NCI-H1930 (cell line): ENCODE measurements around the gene UBE3D.
"Not testable (repeated sequence)": the region's sequence is repeated elsewhere in the genome, so short reads cannot be mapped to it uniquely, and the experiment has no call there.

ENCODE experiments used
- DNase-seq, 2 experiments: peaks; one replicate each; lab custom pipeline; 2025; lab: John Stamatoyannopoulos, UW

Gene UBE3D

DNA sequence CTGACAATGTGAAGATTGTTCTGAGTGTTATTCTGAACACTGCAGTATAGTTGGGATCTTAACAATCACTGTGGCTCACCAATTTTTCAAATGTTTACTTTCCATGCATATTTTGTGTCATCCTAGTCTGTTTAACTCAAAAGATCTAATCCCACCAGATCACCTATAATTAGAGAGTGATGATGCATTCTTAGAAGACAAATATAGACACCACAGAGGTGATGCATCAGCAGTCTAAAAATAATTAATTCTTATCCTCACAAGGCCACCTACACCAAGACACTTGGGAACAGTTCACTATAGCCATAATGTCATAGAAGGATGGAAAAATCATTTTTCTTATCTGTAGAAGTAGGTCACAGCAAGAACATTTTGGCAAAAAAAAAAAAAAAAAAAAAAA lies 154.8 kb downstream of the UBE3D start:
- DNase-seq = no peak

- DNase-seq = no peak
These were observed 155.2 kb downstream of the UBE3D start for GRCh38 chr6:82910395-82910794.

DNA sequence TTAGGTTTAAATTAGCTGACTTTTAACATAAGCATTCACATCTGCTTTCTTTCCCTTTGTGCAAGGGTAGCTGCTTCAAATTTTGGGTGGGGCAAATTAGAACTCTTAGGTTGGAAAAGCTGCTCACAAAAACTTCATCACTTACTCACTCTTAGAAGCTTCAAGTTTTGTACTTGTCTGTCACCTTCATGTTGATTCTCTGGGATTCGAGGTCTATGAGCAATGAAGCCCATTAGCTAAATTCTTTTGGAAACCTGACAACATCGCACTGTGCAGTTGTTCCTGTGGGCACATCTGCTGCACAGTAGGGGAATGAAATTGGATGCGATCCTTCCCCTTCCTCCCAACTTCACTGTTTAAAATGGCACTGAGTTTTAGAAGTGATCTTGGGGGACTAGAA lies 156.1 kb downstream of the UBE3D start:
- no peak for DNase-seq

DNA sequence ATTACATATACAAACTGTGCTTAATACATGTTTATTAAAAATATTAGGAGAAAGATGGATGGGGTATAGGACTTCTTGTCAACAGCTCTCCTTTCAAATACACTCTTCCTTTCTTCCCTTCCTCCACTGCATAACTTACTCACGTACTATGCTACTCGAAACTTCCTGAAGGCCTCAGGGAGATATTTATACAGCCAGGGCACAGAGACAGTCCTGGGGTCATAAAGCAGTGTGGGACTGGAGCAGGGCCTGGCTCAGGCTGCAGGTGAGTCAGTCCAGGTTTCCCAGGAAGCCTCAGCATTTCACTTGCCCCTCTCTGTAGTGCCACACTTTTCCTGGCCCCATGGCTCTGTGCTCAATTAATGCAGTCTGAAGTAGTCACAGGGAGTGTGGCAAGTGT lies 157.0 kb downstream of the UBE3D start:
- DNase-seq = no peak

DNA sequence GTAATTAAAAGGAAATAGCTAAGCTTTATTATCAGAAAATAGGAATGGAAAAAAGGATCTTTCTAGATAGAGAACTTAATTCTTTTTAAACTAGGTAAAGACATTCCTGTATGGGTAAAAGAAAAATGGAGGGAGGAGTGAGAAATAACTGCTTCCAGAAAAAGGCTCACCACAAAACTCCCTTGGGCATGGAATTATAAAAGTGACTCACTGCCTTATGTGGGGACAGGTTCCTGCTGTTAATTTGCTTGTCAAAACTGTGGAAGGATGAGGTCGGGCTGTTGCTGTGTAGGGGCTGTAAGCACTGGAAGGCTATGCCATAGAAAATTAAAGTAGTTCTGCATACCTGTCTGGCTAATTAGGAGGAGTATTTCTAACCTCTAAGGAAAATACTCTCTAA lies 158.7 kb downstream of the UBE3D start:
- DNase-seq = no peak

DNA sequence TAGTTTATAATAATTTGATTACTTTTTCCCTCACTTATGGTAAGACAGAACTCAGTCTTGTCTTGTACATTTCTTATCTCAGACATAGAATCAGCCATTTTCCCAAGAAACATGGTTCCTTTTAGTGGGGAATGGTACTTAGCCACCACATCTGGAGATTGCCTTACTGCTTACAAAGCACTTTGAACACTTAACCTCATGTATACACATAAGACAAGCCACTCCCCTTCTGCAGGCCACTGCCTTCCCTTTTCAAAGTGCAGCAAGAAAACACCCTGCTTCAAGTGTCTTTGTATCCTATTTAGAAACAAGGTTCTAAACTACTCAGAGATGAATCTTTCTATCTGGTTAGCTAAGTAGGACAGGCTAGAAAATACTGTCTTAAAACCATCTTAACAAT lies 159.2 kb downstream of the UBE3D start:
- DNase-seq = no peak

- DNase-seq = no peak
These were observed 160.8 kb downstream of the UBE3D start for GRCh38 chr6:82904860-82905259.

- DNase-seq = no peak
These were observed 161.4 kb downstream of the UBE3D start for GRCh38 chr6:82904257-82904656.

GRCh38 chr6:82902290-82902689 lies 163.4 kb downstream of the UBE3D start:
- DNase-seq = no peak

GRCh38 chr6:82894653-82895259 lies 170.9 kb downstream of the UBE3D start:
- DNase-seq = no peak

GRCh38 chr6:82893889-82894652 lies 171.6 kb downstream of the UBE3D start:
- no peak for DNase-seq

GRCh38 chr6:82891503-82891902 lies 174.1 kb downstream of the UBE3D start:
- not testable (repeated sequence) for DNase-seq

DNA sequence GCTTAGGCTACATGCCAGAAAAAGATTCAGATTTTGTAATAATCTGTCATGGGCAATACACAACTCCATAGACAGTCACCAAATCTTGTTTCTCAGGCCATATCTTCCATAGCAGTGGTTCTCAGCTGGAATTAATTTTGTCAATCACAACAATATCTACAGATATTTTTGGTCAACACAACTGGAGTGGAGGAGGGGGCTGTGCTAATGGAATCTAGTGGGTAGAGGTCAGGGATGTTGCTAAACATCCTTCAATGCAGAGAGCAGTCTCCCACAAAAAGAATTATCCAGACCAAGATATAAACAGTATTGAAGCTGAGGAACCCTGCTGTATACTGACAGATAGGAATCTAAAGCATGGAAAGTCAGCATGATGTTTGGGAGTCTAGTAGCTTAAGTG lies 174.6 kb downstream of the UBE3D start:
- DNase-seq = no peak

DNA sequence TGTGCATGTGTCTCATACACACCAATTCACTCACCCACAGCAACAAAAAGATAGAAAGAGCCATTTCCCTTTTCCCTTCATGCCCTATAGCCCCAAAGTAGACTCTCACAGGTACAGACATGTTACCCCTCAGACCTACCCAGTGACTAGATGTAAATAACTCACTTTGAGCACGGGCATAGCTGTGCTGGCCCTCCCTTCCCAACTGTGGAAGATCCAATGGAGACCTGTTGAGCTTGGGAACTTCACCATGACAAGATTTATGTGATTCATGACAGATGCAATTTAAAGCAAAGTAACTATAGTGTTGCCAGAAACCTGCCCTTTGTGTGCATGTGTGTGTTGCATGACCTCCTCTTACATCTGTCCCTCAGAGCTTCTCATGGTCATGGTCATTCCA lies 175.4 kb downstream of the UBE3D start:
- DNase-seq = no peak

- DNase-seq = no peak
These were observed 176.5 kb downstream of the UBE3D start for GRCh38 chr6:82889143-82889542.

DNA sequence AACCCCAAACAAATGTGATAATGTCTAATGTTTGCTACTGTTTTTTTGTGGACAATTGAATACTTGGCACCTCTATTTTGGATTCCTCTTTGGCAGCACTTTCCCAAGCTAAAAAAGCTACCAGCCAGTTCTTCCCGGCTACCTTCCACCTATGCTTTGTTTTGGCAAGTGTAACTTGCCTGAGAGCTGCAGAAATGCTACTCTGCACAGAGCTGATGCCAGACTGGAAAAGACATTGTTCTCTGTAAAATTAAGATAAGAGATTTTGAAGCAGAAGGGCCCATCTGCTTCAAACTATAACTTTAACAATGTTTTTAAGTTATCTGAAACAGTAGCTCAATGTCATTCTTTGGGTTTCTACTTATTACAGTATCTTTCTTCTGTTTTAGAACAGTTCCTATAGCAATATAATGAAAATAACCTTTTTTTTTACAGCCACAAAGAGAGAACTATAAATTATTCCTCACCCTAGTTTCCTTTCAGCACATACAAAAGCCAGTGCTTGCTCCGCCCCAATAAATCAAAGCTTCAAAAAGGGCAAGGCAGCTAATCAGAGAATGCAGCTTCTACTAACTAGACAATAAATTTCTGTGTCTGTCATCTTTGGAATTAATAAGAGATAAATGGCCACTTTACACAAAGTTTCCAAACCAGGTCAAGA lies 183.1 kb downstream of the UBE3D start:
- no peak for DNase-seq

- no peak for DNase-seq
These were observed 184.1 kb downstream of the UBE3D start for GRCh38 chr6:82881519-82881918.

GRCh38 chr6:82878812-82879211 lies 186.8 kb downstream of the UBE3D start:
- DNase-seq = no peak

DNA sequence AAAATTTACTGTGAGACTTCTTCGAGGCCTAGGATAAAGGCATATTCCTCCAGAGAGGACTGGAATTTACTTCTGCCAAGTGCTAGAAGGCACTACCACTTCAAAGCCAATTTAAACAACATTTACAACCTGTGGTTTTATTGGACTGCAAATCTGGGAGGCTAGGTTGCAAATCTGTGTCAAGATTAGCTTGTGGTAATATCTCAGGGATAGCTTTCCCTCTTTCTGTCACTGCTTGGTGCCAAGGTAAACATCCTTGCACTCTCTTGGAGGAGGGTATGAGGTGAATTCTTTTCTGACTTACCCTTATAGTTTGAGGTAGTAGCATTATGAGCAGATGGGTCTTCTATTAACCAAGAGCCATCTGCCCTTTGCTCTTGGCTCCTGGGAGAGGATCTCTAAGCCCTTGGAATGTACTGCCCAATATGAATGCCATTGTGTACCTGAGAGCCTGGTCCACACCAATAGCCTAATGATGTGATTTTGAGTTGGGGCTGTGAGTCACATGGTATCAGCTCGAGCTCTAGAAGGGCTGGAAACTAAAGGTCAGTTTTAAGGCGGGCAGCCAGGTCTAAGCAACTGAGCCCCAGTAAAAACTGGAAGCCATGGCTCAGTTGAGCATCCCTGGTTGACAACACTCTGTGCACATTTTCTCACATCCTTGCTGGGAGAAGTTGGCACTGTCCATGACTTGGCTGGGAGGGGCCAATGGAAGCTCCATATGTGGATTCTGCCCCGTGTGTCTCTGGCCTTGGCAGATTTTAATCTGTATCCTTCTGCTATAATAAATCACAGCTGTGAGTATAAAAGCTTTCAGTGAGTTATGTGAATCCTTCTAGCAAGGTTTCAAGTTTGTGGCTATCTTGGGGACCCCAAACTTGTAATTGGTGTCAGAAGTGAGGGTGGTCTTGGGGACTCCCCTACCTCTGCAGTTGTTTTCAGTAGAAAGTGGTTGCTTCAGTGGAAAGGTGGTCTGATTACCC lies 188.1 kb downstream of the UBE3D start:
- DNase-seq = no peak

GRCh38 chr6:82875573-82876185 lies 190.0 kb downstream of the UBE3D start:
- no peak for DNase-seq

DNA sequence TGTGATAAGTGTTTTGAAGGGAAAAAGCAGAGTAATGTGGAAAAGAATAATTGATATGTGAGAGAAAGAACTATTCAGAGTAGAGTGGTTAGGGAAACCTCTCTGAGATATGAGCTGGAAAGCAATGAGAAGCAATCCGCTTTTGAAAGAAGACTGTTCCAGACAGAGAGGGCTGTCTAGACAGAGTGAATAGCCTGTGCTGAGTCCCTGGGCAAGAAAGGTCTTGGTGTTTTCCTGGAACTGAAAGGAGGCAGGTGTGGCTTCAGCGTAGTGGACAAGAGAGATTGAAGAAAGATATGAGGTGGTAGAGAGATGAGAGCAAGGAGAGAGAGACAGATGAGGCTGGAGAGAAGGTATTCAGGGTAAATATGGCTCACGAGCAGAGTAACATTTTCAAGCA lies 190.8 kb downstream of the UBE3D start:
- DNase-seq = no peak

DNA sequence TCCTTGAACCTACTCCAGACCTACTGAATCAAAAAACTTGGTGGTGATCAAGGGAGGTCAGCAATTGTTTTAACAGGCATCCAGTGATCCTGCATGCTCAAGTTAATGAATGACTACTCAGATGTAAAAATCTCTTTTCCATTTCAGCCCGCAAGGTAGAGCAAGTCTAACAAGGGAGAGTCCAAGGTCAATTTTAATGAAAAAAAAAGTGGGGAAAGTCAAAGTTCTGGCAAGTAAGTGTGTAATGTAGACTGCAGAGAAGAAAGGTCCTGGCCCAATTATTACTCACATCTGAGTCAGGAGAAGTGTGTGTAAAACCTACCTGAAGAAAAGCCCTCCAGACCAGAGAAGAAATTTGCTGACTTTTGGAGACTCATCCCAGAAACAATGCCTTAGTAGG lies 193.5 kb downstream of the UBE3D start:
- no peak for DNase-seq
